CD14-positive monocyte (primary cell): ENCODE data around the gene ENPP4. TPM values are rescaled to one million over a fixed set of nuclear protein-coding genes. Genes with fewer than 3 reads are reported as not detected.

Source experiments
- DNase-seq, 3 donors: peaks; one replicate each; pipeline ENCODE4 v3.0.0-alpha.2; 2011 to 2022
- H2AFZ ChIP-seq: 2 replicates; pipeline ENCODE4 v1.6.0; 2012; ENCODE audit warnings: mild to moderate bottlenecking, low read depth, low read length, inconsistent platforms; ENCODE audit not compliant: insufficient read depth, poor library complexity, severe bottlenecking
- H3K27ac ChIP-seq, 2 donors: 1 replicate in 1 of 2; 2 replicates in 1 of 2; pipeline ENCODE4 v1.5.1; 2012 to 2013; ENCODE audit warnings: low read length in 2 of 2, control low read depth in 1 of 2, inconsistent platforms in 1 of 2, low read depth in 1 of 2, mild to moderate bottlenecking in 1 of 2
- H3K27me3 ChIP-seq, 2 donors: one replicate each; pipeline versions ENCODE4 v1.6.0 to v1.6.1; 2011 to 2013; ENCODE audit warnings: low read length in 2 of 2; ENCODE audit not compliant: control insufficient read depth in 2 of 2, insufficient read depth in 2 of 2
- H3K36me3 ChIP-seq, 2 donors: replicated peaks in 1 of 2; 1 replicate in 1 of 2; 2 replicates in 1 of 2; pipeline versions ENCODE4 v1.5.1 to v1.6.1; 2012 to 2013; ENCODE audit warnings: low read length in 2 of 2, control low read depth in 1 of 2, inconsistent platforms in 1 of 2, mild to moderate bottlenecking in 1 of 2; ENCODE audit not compliant: insufficient read depth in 2 of 2, control insufficient read depth in 1 of 2
- H3K4me1 ChIP-seq, 2 donors: 1 replicate in 1 of 2; 2 replicates in 1 of 2; pipeline versions ENCODE4 v1.5.1 to v1.6.1; 2012 to 2013; ENCODE audit warnings: low read length in 2 of 2, control low read depth in 1 of 2, inconsistent platforms in 1 of 2, mild to moderate bottlenecking in 1 of 2, moderate library complexity in 1 of 2; ENCODE audit not compliant: insufficient read depth in 2 of 2, control insufficient read depth in 1 of 2
- H3K4me2 ChIP-seq: replicated peaks from 2 replicates; pipeline ENCODE3; 2012; ENCODE audit warnings: low read length, moderate library complexity, mild to moderate bottlenecking; ENCODE audit not compliant: poor library complexity, severe bottlenecking; ENCODE audit errors: extremely low read depth
- H3K4me3 ChIP-seq, 3 experiments: fragments of 200-600 bp in 1 of 3; sonication (generic) in 1 of 3; replicated peaks in 1 of 3; 1 replicate in 2 of 3; 2 replicates in 1 of 3; pipeline ENCODE4 v1.5.1; 2011 to 2013; ENCODE audit warnings: low read length in 3 of 3, mild to moderate bottlenecking in 3 of 3, control low read depth in 2 of 3, low read depth in 2 of 3, inconsistent platforms in 1 of 3, moderate library complexity in 1 of 3
- H3K79me2 ChIP-seq: 2 replicates; pipeline ENCODE4 v1.6.0; 2012; ENCODE audit warnings: mild to moderate bottlenecking, control low read depth, inconsistent platforms, low read length, moderate library complexity; ENCODE audit not compliant: insufficient read depth
- H3K9ac ChIP-seq: 2 replicates; pipeline ENCODE4 v1.6.0; 2017; ENCODE audit warnings: low read length, mild to moderate bottlenecking; ENCODE audit not compliant: insufficient read depth, poor library complexity, severe bottlenecking
- H3K9me3 ChIP-seq, 2 donors: replicated peaks in 1 of 2; 1 replicate in 1 of 2; 2 replicates in 1 of 2; pipeline versions ENCODE4 v1.5.1 to v1.6.1; 2012 to 2013; ENCODE audit warnings: low read length in 2 of 2, control low read depth in 1 of 2; ENCODE audit not compliant: control insufficient read depth in 1 of 2, insufficient read depth in 1 of 2
- H4K20me1 ChIP-seq: 2 replicates; pipeline ENCODE4 v1.6.0; 2012; ENCODE audit warnings: mild to moderate bottlenecking, low read length, control low read depth, moderate library complexity; ENCODE audit not compliant: insufficient read depth
- H3K27ac Mint-ChIP-seq, 7 donors: one replicate each; pipeline ENCODE4 v1.8.0; 2020; ENCODE audit warnings: mild to moderate bottlenecking in 7 of 7, mixed read lengths in 7 of 7, moderate library complexity in 6 of 7, inconsistent platforms in 2 of 7
- H3K27me3 Mint-ChIP-seq, 3 donors: one replicate each; pipeline ENCODE4 v1.8.0; 2021 to 2022; ENCODE audit warnings: low read depth in 3 of 3, mild to moderate bottlenecking in 3 of 3, mixed read lengths in 3 of 3, moderate library complexity in 3 of 3, inconsistent platforms in 1 of 3
- H3K36me3 Mint-ChIP-seq, 2 donors: one replicate each; pipeline ENCODE4 v1.8.0; 2020; ENCODE audit warnings: mixed read lengths in 2 of 2, inconsistent platforms in 1 of 2, mild to moderate bottlenecking in 1 of 2
- H3K4me1 Mint-ChIP-seq: one replicate; pipeline ENCODE4 v1.8.0; 2020; ENCODE audit warnings: mild to moderate bottlenecking, mixed read lengths
- H3K4me3 Mint-ChIP-seq, 2 donors: one replicate each; pipeline ENCODE4 v1.8.0; 2020; ENCODE audit warnings: mild to moderate bottlenecking in 2 of 2, mixed read lengths in 2 of 2, moderate library complexity in 1 of 2
- H3K9me3 Mint-ChIP-seq, 7 donors: one replicate each; pipeline ENCODE4 v1.8.0; 2020 to 2022; ENCODE audit warnings: mixed read lengths in 7 of 7, mild to moderate bottlenecking in 6 of 7, moderate library complexity in 6 of 7, inconsistent platforms in 2 of 7
- WGBS: methylation state at CpG from one replicate; pipeline ENCODE4 v1.1.5; 2013; ENCODE audit warnings: missing lambda C conversion rate; ENCODE audit not compliant: insufficient coverage; 5-methylcytosine and 5-hydroxymethylcytosine counted together
- intact Hi-C, 2 donors: fragments of 100-400 bp; cut with micrococcal nuclease; formaldehyde crosslinking; loops; one replicate each; pipeline versions ENCODE4 v1.15.0 to v1.15.1; 2023
- polyA plus RNA-seq, 3 donors: library from polyadenylated mRNA; depleted of rRNA in 1 of 3; unstranded in 2 of 3; stranded (reverse) in 1 of 3; fragments of 300-500 nt in 2 of 3; fragments of >200 nt in 1 of 3; fragmentation: Illumina TruSeq in 2 of 3; gene quantifications; 1 replicate in 2 of 3; 2 replicates in 1 of 3; pipeline ENCODE4 v1.2.3, GENCODE V29; 2012 to 2021
- TF ChIP-seq, protein P1 (sequence below): fragments of 200-600 bp; IDR thresholded peaks from one replicate; pipeline ENCODE4 v1.8.0; 2022; ENCODE audit warnings: antibody characterized with exemption, mild to moderate bottlenecking

ENPP4 gene
- polyA plus RNA-seq, 3 donors: 1.1 to 1.7 (median 1.3) TPM

DNA sequence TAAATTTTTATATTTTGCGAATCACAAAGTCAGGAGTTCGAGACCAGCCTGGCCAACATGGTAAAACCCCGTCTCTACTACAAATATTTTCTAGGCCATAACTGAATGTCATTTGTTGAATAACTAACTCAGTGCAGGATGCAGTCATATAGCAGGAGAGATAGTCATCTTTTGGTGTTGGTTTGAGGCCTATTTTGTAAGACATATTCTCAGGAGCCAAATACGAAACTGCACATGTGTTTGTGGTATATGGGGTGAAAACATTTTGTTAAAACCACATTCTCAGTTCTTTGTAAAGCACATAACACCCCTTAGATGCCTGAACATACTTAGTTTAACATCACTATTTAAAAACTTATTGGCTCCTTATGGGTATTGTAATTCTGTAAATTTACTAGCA, 45.7 kb downstream of the ENPP4 start:
- H3K4me1 ChIP-seq: peaks cover 8 to 9% of the 10 kb centered on the region in 2 donors
- intact Hi-C loops: no loop called here
- peaks cover 9% of the 10 kb centered on the region for H3K4me1 Mint-ChIP-seq
- no peak for DNase-seq
- TF ChIP-seq, protein P1, sequence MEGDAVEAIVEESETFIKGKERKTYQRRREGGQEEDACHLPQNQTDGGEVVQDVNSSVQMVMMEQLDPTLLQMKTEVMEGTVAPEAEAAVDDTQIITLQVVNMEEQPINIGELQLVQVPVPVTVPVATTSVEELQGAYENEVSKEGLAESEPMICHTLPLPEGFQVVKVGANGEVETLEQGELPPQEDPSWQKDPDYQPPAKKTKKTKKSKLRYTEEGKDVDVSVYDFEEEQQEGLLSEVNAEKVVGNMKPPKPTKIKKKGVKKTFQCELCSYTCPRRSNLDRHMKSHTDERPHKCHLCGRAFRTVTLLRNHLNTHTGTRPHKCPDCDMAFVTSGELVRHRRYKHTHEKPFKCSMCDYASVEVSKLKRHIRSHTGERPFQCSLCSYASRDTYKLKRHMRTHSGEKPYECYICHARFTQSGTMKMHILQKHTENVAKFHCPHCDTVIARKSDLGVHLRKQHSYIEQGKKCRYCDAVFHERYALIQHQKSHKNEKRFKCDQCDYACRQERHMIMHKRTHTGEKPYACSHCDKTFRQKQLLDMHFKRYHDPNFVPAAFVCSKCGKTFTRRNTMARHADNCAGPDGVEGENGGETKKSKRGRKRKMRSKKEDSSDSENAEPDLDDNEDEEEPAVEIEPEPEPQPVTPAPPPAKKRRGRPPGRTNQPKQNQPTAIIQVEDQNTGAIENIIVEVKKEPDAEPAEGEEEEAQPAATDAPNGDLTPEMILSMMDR: no peak
- H3K9me3 Mint-ChIP-seq: peaks cover 0 to 2% (median 0%) of the 10 kb centered on the region in 7 donors
- H3K4me3 Mint-ChIP-seq: no peak overlapping the region
- no peak overlapping the region for H2AFZ ChIP-seq
- H3K36me3 Mint-ChIP-seq: no peaks in the 10 kb centered on the region
- H3K27ac ChIP-seq: no peak overlapping the region
- no peaks in the 10 kb centered on the region for H3K79me2 ChIP-seq
- WGBS: no CpG with 5 or more reads among the region's 4 CpGs
- no peaks in the 10 kb centered on the region for H3K36me3 ChIP-seq
- H3K4me3 ChIP-seq: no peak overlapping the region
- peaks cover 4 to 13% of the 10 kb centered on the region in 2 donors for H3K27me3 ChIP-seq
- peaks cover 6 to 19% (median 15%) of the 10 kb centered on the region in 3 donors for H3K27me3 Mint-ChIP-seq
- no peaks in the 10 kb centered on the region for H4K20me1 ChIP-seq
- no peaks in the 10 kb centered on the region for H3K9me3 ChIP-seq
- peak overlapping the region in 1 of 7 donors; percentile 21 for H3K27ac Mint-ChIP-seq
- no peak overlapping the region for H3K4me2 ChIP-seq
- H3K9ac ChIP-seq: no peak overlapping the region

DNA sequence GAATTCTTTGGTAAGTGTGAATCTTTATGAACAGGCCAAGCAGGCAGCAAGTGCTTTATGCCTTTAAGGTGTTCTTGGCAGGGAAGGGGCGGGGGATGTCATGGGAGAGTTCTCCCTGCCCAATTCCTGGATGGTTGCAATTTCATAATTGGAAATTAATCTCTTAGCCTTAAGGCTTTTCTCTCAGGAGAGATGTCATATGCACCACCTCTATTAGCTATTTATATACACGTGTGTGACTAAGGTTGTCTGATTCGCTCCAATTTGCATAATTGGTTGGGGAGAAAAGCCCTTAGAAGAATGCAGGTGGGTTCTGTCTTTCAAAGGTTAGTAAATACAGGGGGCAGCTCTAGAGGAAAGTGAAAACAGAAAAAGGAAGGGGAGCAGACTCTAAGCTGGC, 46.2 kb downstream of the ENPP4 start:
- no peak overlapping the region for H2AFZ ChIP-seq
- H3K27ac Mint-ChIP-seq: no peak overlapping the region
- H3K9ac ChIP-seq: no peak overlapping the region
- no peaks in the 10 kb centered on the region for H4K20me1 ChIP-seq
- no CpG with 5 or more reads among the region's 3 CpGs for WGBS
- intact Hi-C loops: no loop called here
- H3K36me3 Mint-ChIP-seq: no peaks in the 10 kb centered on the region
- no peak overlapping the region for H3K4me3 Mint-ChIP-seq
- no peak overlapping the region for H3K4me3 ChIP-seq
- no peak overlapping the region for H3K4me2 ChIP-seq
- no peaks in the 10 kb centered on the region for H3K9me3 Mint-ChIP-seq
- H3K79me2 ChIP-seq: no peaks in the 10 kb centered on the region
- H3K27ac ChIP-seq: no peak overlapping the region
- H3K4me1 ChIP-seq: peaks cover 3 to 4% of the 10 kb centered on the region in 2 donors
- DNase-seq: no peak
- H3K27me3 Mint-ChIP-seq: peaks cover 2 to 14% (median 13%) of the 10 kb centered on the region in 3 donors
- no peaks in the 10 kb centered on the region for H3K9me3 ChIP-seq
- TF ChIP-seq, protein P1: no peak
- peaks cover 6% of the 10 kb centered on the region for H3K4me1 Mint-ChIP-seq
- peaks cover 2 to 8% of the 10 kb centered on the region in 2 donors for H3K27me3 ChIP-seq
- H3K36me3 ChIP-seq: no peaks in the 10 kb centered on the region
